Jurkat, Clone E6-1 (cell line): Measurements from ENCODE around the gene TSHZ2.

Experiments
- DNase-seq: peaks from one replicate; pipeline ENCODE4 v3.0.0-alpha.2; 2011; ENCODE audit warnings: low read depth, low spot score
- H3K4me3 ChIP-seq: 2 replicates; pipeline ENCODE4 v1.5.1; 2011; ENCODE audit warnings: mild to moderate bottlenecking, low read length, control low read depth, moderate library complexity

The TSHZ2 gene

GRCh38 chr20:53097371-53097770 is 125.2 kb downstream of the TSHZ2 start:
- no peak overlapping the region for H3K4me3 ChIP-seq
- no peak for DNase-seq

- no peak for DNase-seq
- H3K4me3 ChIP-seq: no peak overlapping the region
These were observed 125.6 kb downstream of the TSHZ2 start for GRCh38 chr20:53097791-53098190.

- DNase-seq: no peak
These were observed 126.5 kb downstream of the TSHZ2 start for GRCh38 chr20:53098621-53099020.

GRCh38 chr20:53099856-53100255 is 127.7 kb downstream of the TSHZ2 start:
- no peak overlapping the region for H3K4me3 ChIP-seq
- DNase-seq: no peak

More at GRCh38 chr20:53098621-53099020, 126.5 kb downstream of the TSHZ2 start:
- no peak overlapping the region for H3K4me3 ChIP-seq

- H3K4me3 ChIP-seq: no peak overlapping the region
- no peak for DNase-seq
These were observed 128.3 kb downstream of the TSHZ2 start for GRCh38 chr20:53100476-53100911.

- no peak for DNase-seq
- H3K4me3 ChIP-seq: no peak overlapping the region
These were observed 130.0 kb downstream of the TSHZ2 start for GRCh38 chr20:53101992-53102760.

GRCh38 chr20:53103124-53103523 is 131.0 kb downstream of the TSHZ2 start:
- H3K4me3 ChIP-seq: no peak overlapping the region
- no peak for DNase-seq

GRCh38 chr20:53104884-53105283 is 132.7 kb downstream of the TSHZ2 start:
- no peak for DNase-seq
- H3K4me3 ChIP-seq: no peak overlapping the region

GRCh38 chr20:53116733-53117132 is 144.6 kb downstream of the TSHZ2 start:
- no peak for DNase-seq
- no peak overlapping the region for H3K4me3 ChIP-seq

GRCh38 chr20:53122853-53123252 is 150.7 kb downstream of the TSHZ2 start:
- H3K4me3 ChIP-seq: no peak overlapping the region
- no peak for DNase-seq

- DNase-seq: no peak
- H3K4me3 ChIP-seq: no peak overlapping the region
These were observed 152.0 kb downstream of the TSHZ2 start for GRCh38 chr20:53124075-53124551.

GRCh38 chr20:53124803-53125202 is 152.6 kb downstream of the TSHZ2 start:
- DNase-seq: no peak
- no peak overlapping the region for H3K4me3 ChIP-seq

- no peak for DNase-seq
These were observed 154.0 kb downstream of the TSHZ2 start for GRCh38 chr20:53126185-53126584.

GRCh38 chr20:53127027-53127426 is 154.9 kb downstream of the TSHZ2 start:
- H3K4me3 ChIP-seq: no peak overlapping the region
- DNase-seq: no peak

More at GRCh38 chr20:53126185-53126584, 154.0 kb downstream of the TSHZ2 start:
- no peak overlapping the region for H3K4me3 ChIP-seq

- no peak overlapping the region for H3K4me3 ChIP-seq
- no peak for DNase-seq
These were observed 155.8 kb downstream of the TSHZ2 start for GRCh38 chr20:53128004-53128403.

GRCh38 chr20:53129563-53129962 is 157.4 kb downstream of the TSHZ2 start:
- DNase-seq: no peak
- no peak overlapping the region for H3K4me3 ChIP-seq

GRCh38 chr20:53130795-53131194 is 158.6 kb downstream of the TSHZ2 start:
- H3K4me3 ChIP-seq: no peak overlapping the region
- no peak for DNase-seq

- no peak overlapping the region for H3K4me3 ChIP-seq
- no peak for DNase-seq
These were observed 161.0 kb downstream of the TSHZ2 start for GRCh38 chr20:53133125-53133524.

- no peak for DNase-seq
- no peak overlapping the region for H3K4me3 ChIP-seq
These were observed 161.5 kb downstream of the TSHZ2 start for GRCh38 chr20:53133628-53134027.

GRCh38 chr20:53136473-53136872 is 164.3 kb downstream of the TSHZ2 start:
- no peak overlapping the region for H3K4me3 ChIP-seq
- no peak for DNase-seq
